ENCODE measurements around the gene NUDT2. TPM values are rescaled to one million over a fixed set of nuclear protein-coding genes. Genes with fewer than 3 reads are reported as not detected.
A peak's percentile ranks its signal among the peaks of the same experiment; 100 is the strongest.
"Not testable (repeated sequence)": the region's sequence is repeated elsewhere in the genome, so short reads cannot be mapped to it uniquely, and the experiment has no call there.

Gene NUDT2
- total RNA-seq, 6 experiments from 2014 or later = 4.9 to 13.7 (median 11.2) TPM

DNA sequence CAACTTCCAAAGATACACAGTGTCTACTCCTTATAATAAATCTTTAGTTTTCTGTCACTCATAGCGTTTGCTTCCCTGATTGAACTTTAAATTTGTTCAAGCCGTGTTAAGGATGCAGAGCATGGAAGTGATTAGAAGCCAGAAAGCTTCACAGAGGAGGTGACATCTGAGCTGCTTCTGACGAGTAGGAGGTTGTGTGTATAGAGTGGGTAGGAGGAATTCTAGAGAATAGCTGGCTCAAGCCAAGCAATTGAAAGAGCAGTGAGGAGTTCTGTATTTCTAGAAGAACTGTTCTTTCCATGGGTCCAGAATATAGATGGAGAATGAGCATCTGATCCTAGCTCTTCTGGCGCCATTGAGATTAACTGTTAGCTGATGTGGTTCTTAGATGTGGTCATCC lies 6.0 kb downstream of the NUDT2 start:
- H3K27me3 ChIP-seq = no peaks in the 10 kb centered on the region
- H3K36me3 ChIP-seq = peaks cover 0 to 10% (median 3%) of the 10 kb centered on the region in 4 donors
- H3K4me1 ChIP-seq = peaks cover 0 to 29% (median 6%) of the 10 kb centered on the region in 4 donors
- H3K4me3 ChIP-seq = no peak overlapping the region
- TF ChIP-seq, protein P1, sequence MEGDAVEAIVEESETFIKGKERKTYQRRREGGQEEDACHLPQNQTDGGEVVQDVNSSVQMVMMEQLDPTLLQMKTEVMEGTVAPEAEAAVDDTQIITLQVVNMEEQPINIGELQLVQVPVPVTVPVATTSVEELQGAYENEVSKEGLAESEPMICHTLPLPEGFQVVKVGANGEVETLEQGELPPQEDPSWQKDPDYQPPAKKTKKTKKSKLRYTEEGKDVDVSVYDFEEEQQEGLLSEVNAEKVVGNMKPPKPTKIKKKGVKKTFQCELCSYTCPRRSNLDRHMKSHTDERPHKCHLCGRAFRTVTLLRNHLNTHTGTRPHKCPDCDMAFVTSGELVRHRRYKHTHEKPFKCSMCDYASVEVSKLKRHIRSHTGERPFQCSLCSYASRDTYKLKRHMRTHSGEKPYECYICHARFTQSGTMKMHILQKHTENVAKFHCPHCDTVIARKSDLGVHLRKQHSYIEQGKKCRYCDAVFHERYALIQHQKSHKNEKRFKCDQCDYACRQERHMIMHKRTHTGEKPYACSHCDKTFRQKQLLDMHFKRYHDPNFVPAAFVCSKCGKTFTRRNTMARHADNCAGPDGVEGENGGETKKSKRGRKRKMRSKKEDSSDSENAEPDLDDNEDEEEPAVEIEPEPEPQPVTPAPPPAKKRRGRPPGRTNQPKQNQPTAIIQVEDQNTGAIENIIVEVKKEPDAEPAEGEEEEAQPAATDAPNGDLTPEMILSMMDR (IDR thresholded peaks at IDR 0.05) = no peak
- no peak for TF ChIP-seq POLR2A (IDR thresholded peaks at IDR 0.05)
- DNase-seq = no peak
- ATAC-seq = no peak
- intact Hi-C loops (cut with DNase I) = loop anchor here in 1 of 2 donors (5.0 kb wide), 1 partner anchor 37 kb away; no protein-coding TSS in a partner anchor
- H3K27ac ChIP-seq = no peak overlapping the region
- H3K9me3 ChIP-seq = no peaks in the 10 kb centered on the region
- WGBS (ENCODE audit: insufficient coverage, low coverage, low lambda C conversion rate, missing lambda C conversion rate) = 75% methylated on average over 3 of the region's 4 CpGs

DNA sequence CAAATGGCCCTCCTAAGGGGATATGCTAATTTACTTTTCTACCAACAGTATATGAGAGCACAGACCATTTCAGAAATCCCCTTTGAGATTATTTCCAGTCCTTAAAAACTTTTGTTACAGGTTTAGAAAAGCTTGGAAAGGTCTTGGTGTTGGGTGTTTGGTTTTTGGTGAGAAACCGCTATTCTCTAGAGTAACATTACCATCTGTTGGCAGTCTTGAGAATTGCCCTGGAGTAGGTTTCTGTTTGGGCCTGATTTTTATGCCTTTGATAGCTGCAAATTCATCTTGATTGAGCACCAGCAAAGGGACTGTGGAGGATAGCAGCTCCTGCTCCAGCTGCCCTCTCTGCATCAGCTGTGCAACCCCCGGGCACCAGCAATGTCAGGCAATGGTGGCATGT lies 8.0 kb downstream of the NUDT2 start:
- Histone ChIP-seq H3K36me3 (peaks cover 0 to 14% (median 3%) of the 10 kb centered on the region in 4 donors), H3K4me3 (no peak overlapping the region), H3K4me1 (peaks cover 0 to 24% (median 6%) of the 10 kb centered on the region in 4 donors), H3K27ac (no peak overlapping the region), H3K9me3 (no peaks in the 10 kb centered on the region), H3K27me3 (no peaks in the 10 kb centered on the region)
- intact Hi-C loops (cut with DNase I) = loop anchor here in 1 of 2 donors (5.0 kb wide), 1 partner anchor 35 kb away; no protein-coding TSS in a partner anchor
- ATAC-seq (no peak), DNase-seq (no peak)
- no peak for TF ChIP-seq POLR2A (IDR thresholded peaks at IDR 0.05)
- TF ChIP-seq, protein P1 (IDR thresholded peaks at IDR 0.05) = peak in 1 of 4 donors; percentile 7
- 83% methylated on average over 1 of the region's 2 CpGs for WGBS (ENCODE audit: insufficient coverage, low coverage, low lambda C conversion rate, missing lambda C conversion rate)

DNA sequence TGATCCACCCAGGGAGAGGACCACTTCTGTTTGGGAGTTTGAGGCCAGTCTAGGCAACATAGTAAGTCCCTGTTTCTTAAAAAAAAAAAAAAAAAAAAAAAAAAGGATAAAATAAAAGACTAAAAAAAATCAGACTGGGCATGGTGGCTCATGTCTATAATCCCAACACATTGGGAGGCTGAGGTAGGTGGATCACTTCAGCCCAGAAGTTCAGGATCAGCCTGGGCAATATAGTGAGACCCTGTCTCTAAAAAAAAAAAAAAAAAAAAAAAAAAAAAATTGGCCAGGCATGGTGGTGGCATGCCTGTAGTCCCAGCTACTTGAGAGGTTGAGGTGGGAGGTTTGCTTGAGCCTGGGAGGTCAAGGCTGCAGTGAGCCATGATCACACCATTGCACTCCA lies 8.7 kb downstream of the NUDT2 start:
- Histone ChIP-seq H3K36me3 (peaks cover 0 to 14% (median 3%) of the 10 kb centered on the region in 4 donors), H3K4me1 (peaks cover 0 to 26% (median 7%) of the 10 kb centered on the region in 4 donors), H3K27ac (peak overlapping the region in 1 of 3 donors; percentile 55)
- not testable (repeated sequence) for H3K4me3 ChIP-seq, H3K27me3 ChIP-seq, ATAC-seq, DNase-seq, H3K9me3 ChIP-seq
- intact Hi-C loops (cut with DNase I) = loop anchor here in 1 of 2 donors (5.0 kb wide), 1 partner anchor 34 kb away; no protein-coding TSS in a partner anchor

DNA sequence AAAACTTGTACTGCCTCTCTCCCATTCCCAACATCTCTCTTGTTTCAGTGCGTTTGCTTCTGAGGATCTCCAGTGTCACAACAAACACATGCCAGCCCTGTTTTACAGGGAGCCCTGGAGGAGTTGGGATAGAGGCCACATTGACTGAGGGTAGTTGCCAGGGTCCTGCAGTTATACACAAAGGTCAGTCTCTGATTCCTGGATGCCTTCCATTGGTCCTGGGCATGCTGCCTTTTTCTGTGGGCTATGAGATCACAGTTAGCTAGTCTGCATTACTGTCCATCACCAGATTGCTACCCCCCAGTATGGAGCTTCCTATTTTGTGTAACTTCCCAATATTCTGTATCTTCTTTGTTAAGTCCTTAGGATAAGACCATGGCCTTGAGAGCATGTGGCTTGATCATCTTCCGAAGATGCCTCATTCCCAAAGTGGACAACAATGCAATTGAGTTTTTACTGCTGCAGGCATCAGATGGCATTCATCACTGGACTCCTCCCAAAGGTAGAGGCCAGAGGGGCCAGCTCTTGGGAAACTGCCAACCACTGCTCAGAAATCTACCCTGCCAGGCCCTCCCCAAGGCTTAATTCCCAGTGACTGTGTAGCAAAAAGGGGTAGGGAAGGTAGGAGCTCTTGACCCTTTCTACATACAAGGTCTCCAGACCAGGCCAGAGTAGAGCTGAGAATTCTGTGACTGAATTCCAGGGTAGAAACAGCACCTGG lies 9.5 kb downstream of the NUDT2 start:
- Histone ChIP-seq H3K4me1 (peaks cover 0 to 33% (median 11%) of the 10 kb centered on the region in 4 donors), H3K9me3 (no peaks in the 10 kb centered on the region), H3K4me3 (no peak overlapping the region), H3K27ac (peak overlapping the region in 1 of 3 donors; percentile 55), H3K36me3 (peaks cover 0 to 14% (median 3%) of the 10 kb centered on the region in 4 donors), H3K27me3 (no peaks in the 10 kb centered on the region)
- intact Hi-C loops (cut with DNase I) = loop anchor here in 1 of 2 donors (5.0 kb wide), 1 partner anchor 33 kb away; no protein-coding TSS in a partner anchor
- TF ChIP-seq, protein P1 (IDR thresholded peaks at IDR 0.05) = no peak
- no peak for TF ChIP-seq POLR2A (IDR thresholded peaks at IDR 0.05)
- peak; percentile 38 to 90 (median 75) for DNase-seq
- 79% methylated on average over 2 of the region's 2 CpGs for WGBS (ENCODE audit: insufficient coverage, low coverage, low lambda C conversion rate, missing lambda C conversion rate)
- peak; percentile 79 to 84 (median 82) for ATAC-seq

DNA sequence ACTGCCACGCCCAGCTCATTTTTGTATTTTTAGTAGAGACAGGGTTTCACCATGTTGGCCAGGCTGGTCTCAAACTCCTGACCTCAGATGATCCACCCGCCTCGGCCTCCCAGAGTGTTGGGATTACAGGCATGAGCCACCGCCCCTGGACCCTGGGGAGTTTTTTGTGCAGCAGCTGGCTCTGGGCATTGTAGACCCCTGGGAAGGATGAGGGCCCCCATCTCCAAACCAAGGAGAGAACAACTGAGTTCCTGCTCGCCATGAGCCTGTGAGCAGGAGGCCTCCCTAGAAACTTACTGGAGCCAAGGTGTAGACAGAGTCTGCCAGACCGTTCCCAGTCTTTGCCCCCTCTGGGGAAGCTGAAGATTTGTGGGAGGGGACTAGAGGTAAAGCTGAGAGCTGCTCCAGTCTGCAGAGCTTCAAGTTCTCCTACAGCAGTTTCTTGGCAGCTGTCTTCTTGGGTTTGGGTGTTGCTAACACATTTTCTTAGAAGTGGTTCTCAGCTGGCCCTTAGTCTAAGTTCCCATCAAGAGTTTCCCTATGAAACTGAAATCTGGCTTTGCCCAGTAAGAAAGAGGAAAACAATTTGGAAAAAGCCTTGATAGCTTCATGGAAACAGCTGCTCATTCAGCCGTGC lies 12.4 kb downstream of the NUDT2 start:
- WGBS (ENCODE audit: insufficient coverage, low coverage, low lambda C conversion rate, missing lambda C conversion rate) = 86% methylated on average over 2 of the region's 7 CpGs
- TF ChIP-seq POLR2A (IDR thresholded peaks at IDR 0.05) = no peak
- no peak overlapping the region for H3K4me3 ChIP-seq
- intact Hi-C loops (cut with DNase I) = no loop called here
- no peak for ATAC-seq
- H3K4me1 ChIP-seq = peaks cover 0 to 63% (median 24%) of the 10 kb centered on the region in 4 donors
- H3K27ac ChIP-seq = peak overlapping the region in 1 of 3 donors; percentile 87
- DNase-seq = no peak
- no peaks in the 10 kb centered on the region for H3K9me3 ChIP-seq
- peaks cover 0 to 14% (median 3%) of the 10 kb centered on the region in 4 donors for H3K36me3 ChIP-seq
- H3K27me3 ChIP-seq = no peaks in the 10 kb centered on the region
